Neural cell (in vitro differentiated cells): Measurements from ENCODE around the gene OVCA2.

Source experiments
- TF ChIP-seq, protein P1 (sequence below): IDR thresholded peaks from 2 replicates; pipeline ENCODE4 v1.6.1; 2012; ENCODE audit warnings: borderline replicate concordance
- TF ChIP-seq, protein P2 (sequence below): fragments of 450-650 bp; IDR thresholded peaks from 2 replicates; pipeline ENCODE4 v1.5.1; 2014; ENCODE audit warnings: antibody characterized with exemption, mild to moderate bottlenecking, moderate library complexity; ENCODE audit not compliant: poor library complexity, severe bottlenecking

DNA sequence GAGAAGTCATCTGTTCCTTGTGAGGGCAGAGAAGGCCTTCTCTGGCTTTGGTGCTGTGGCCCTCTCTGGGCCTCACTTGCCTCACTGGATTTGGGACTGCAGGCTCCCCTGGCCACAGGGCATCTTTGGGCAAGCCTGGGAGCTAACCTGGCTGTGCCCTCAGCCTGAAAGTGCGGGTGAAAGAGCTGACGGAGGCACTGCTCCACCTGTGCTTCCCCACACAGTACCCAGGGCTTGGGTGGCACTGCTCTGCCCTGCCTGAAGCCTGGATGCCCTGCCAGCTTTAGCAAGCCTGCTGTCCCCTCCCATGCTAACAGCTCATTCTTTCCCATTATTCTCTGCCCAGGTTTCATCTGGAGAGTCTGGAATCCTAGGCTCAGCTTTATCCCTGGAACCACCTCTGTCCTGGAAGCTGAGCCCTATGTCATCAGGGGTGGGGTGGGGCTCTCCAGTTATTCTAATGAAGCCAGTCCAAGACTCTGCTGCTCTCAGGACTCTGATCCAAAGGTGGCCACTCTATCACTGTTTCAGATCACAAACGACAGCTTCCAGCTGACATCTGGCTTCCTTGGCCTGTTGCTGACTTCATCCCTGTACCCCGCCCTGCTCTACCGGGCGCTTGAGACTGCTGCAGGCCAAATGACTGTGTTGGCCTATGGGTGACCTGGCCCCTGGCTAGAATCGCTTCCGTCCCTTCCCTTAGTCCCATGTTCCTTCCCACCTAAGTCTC is 42.4 kb downstream of the OVCA2 start:
- TF ChIP-seq, protein P1, sequence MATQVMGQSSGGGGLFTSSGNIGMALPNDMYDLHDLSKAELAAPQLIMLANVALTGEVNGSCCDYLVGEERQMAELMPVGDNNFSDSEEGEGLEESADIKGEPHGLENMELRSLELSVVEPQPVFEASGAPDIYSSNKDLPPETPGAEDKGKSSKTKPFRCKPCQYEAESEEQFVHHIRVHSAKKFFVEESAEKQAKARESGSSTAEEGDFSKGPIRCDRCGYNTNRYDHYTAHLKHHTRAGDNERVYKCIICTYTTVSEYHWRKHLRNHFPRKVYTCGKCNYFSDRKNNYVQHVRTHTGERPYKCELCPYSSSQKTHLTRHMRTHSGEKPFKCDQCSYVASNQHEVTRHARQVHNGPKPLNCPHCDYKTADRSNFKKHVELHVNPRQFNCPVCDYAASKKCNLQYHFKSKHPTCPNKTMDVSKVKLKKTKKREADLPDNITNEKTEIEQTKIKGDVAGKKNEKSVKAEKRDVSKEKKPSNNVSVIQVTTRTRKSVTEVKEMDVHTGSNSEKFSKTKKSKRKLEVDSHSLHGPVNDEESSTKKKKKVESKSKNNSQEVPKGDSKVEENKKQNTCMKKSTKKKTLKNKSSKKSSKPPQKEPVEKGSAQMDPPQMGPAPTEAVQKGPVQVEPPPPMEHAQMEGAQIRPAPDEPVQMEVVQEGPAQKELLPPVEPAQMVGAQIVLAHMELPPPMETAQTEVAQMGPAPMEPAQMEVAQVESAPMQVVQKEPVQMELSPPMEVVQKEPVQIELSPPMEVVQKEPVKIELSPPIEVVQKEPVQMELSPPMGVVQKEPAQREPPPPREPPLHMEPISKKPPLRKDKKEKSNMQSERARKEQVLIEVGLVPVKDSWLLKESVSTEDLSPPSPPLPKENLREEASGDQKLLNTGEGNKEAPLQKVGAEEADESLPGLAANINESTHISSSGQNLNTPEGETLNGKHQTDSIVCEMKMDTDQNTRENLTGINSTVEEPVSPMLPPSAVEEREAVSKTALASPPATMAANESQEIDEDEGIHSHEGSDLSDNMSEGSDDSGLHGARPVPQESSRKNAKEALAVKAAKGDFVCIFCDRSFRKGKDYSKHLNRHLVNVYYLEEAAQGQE = no peak
- TF ChIP-seq, protein P2, sequence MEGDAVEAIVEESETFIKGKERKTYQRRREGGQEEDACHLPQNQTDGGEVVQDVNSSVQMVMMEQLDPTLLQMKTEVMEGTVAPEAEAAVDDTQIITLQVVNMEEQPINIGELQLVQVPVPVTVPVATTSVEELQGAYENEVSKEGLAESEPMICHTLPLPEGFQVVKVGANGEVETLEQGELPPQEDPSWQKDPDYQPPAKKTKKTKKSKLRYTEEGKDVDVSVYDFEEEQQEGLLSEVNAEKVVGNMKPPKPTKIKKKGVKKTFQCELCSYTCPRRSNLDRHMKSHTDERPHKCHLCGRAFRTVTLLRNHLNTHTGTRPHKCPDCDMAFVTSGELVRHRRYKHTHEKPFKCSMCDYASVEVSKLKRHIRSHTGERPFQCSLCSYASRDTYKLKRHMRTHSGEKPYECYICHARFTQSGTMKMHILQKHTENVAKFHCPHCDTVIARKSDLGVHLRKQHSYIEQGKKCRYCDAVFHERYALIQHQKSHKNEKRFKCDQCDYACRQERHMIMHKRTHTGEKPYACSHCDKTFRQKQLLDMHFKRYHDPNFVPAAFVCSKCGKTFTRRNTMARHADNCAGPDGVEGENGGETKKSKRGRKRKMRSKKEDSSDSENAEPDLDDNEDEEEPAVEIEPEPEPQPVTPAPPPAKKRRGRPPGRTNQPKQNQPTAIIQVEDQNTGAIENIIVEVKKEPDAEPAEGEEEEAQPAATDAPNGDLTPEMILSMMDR = no peak
